HepG2 (cell line): ENCODE measurements around the gene TMCC2. TPM values are rescaled to one million over a fixed set of nuclear protein-coding genes. Genes with fewer than 3 reads are reported as not detected.

ENCODE experiments used
- ATAC-seq: fragments of 200-7000 bp; cut with Tn5 transposase; 3 replicates; pipeline ENCODE4 v1.9.1; 2020; ENCODE audit warnings: mild to moderate bottlenecking, moderate library complexity
- BruUV-seq: library from RNA; stranded (reverse); fragments of 400-500 nt; replicated peaks from 2 replicates; lab custom pipeline; 2021; lab: Mats Ljungman, UMichigan
- CTCF ChIA-PET: fragments of 300-600 bp; formaldehyde crosslinking; extraction: SDS; loops from one replicate; lab custom pipeline; 2021; ENCODE audit warnings: low total read pairs, inconsistent platforms, low intra/inter-chr PET ratio; lab: Yijun Ruan, JAX
- POLR2A ChIA-PET: fragments of 350-600 bp; sonication (Branson Sonifier 250); formaldehyde crosslinking; loops from one replicate; lab custom pipeline; 2020; ENCODE audit warnings: antibody characterized with exemption, inconsistent platforms; lab: Yijun Ruan, JAX
- DNase-seq: peaks from one replicate; pipeline ENCODE4 v3.0.0-alpha.2; 2015; ENCODE audit warnings: low spot score
- FAIRE-seq: peaks from 3 replicates; lab custom pipeline; 2011; peaks lifted over from hg19 to GRCh38; lab: Jason Lieb, UNC
- H2AFZ ChIP-seq: one replicate; pipeline ENCODE4 v1.6.1; 2011; ENCODE audit warnings: low read length, inconsistent platforms
- H3K27ac ChIP-seq: fragments of 300-600 bp; 3 replicates; pipeline ENCODE4 v1.8.0; 2011; ENCODE audit warnings: mixed run types, mild to moderate bottlenecking, mixed read lengths, low read length, inconsistent platforms; ENCODE audit not compliant: insufficient read depth; ENCODE audit errors: extremely low read length
- H3K27me3 ChIP-seq, 2 experiments: fragments of 200-600 bp in 1 of 2; 2 replicates in 1 of 2; 3 replicates in 1 of 2; pipeline versions ENCODE4 v1.6.0 to v1.8.0; 2011; ENCODE audit warnings: low read length in 2 of 2, mild to moderate bottlenecking in 2 of 2, moderate library complexity in 2 of 2, inconsistent platforms in 1 of 2; ENCODE audit not compliant: insufficient read depth in 2 of 2, control insufficient read depth in 1 of 2
- H3K36me3 ChIP-seq, 2 experiments: fragments of 200-600 bp in 1 of 2; replicated peaks in 1 of 2; 2 replicates in 1 of 2; 3 replicates in 1 of 2; pipeline versions ENCODE4 v1.5.1 to v1.8.0; 2011; ENCODE audit warnings: low read length in 2 of 2, inconsistent platforms in 1 of 2; ENCODE audit not compliant: insufficient read depth in 2 of 2, control insufficient read depth in 1 of 2
- H3K4me1 ChIP-seq: 2 replicates; pipeline ENCODE4 v1.5.1; 2012; ENCODE audit warnings: low read length, inconsistent platforms; ENCODE audit not compliant: insufficient read depth
- H3K4me2 ChIP-seq: 2 replicates; pipeline ENCODE4 v1.6.0; 2011; ENCODE audit warnings: low read depth, low read length, inconsistent platforms
- H3K4me3 ChIP-seq, 3 experiments: fragments of 200-600 bp in 1 of 3; sonication (generic), shearing (Covaris generic) in 1 of 3; replicated peaks in 1 of 3; 2 replicates each; pipeline ENCODE4 v1.5.1; 2011 to 2016; ENCODE audit warnings: low read length in 3 of 3, inconsistent platforms in 2 of 3, low read depth in 2 of 3, mild to moderate bottlenecking in 2 of 3, control low read depth in 1 of 3, mixed read lengths in 1 of 3; ENCODE audit not compliant: insufficient read depth in 1 of 3
- H3K79me2 ChIP-seq: one replicate; pipeline ENCODE4 v1.6.1; 2011; ENCODE audit warnings: low read length, inconsistent platforms; ENCODE audit not compliant: insufficient read depth
- H3K9ac ChIP-seq: 2 replicates; pipeline ENCODE4 v1.6.0; 2011; ENCODE audit warnings: mild to moderate bottlenecking, low read depth, low read length, inconsistent platforms; ENCODE audit not compliant: insufficient read depth
- H3K9me3 ChIP-seq: 2 replicates; pipeline ENCODE4 v1.5.1; 2012; ENCODE audit warnings: mild to moderate bottlenecking, low read length
- H4K20me1 ChIP-seq: 2 replicates; pipeline ENCODE4 v1.6.0; 2011; ENCODE audit warnings: inconsistent platforms, mild to moderate bottlenecking, low read length, moderate library complexity; ENCODE audit not compliant: insufficient read depth
- KLF6 ChIP-seq: IDR thresholded peaks from 2 replicates; pipeline ENCODE4 v1.8.0; 2016; ENCODE audit warnings: missing biosample characterization, missing genetic modification reagents
- MLLT10 ChIP-seq: sonication (generic); formaldehyde crosslinking; IDR thresholded peaks from 2 replicates; pipeline ENCODE4 v1.4.0; 2020; ENCODE audit warnings: missing genetic modification reagents
- REST ChIP-seq, 2 experiments: IDR thresholded peaks; 2 replicates each; pipeline ENCODE4 v1.6.1; 2011 to 2012; ENCODE audit warnings: low read length in 2 of 2, borderline replicate concordance in 1 of 2, low read depth in 1 of 2, mild to moderate bottlenecking in 1 of 2, moderate library complexity in 1 of 2
- ZUFSP ChIP-seq: sonication (generic); formaldehyde crosslinking; IDR thresholded peaks from 2 replicates; pipeline ENCODE4 v1.9.0; 2021; ENCODE audit warnings: missing genetic modification reagents, mild to moderate bottlenecking, borderline replicate concordance
- WGBS: methylation state at CpG from one replicate; pipeline ENCODE4 v1.1.6; 2017; ENCODE audit warnings: low lambda C conversion rate; 5-methylcytosine and 5-hydroxymethylcytosine counted together
- in situ Hi-C: cut with HindIII; loops from 2 replicates; pipeline ENCODE4 v1.10.0; 2017; ENCODE audit warnings: low pct_unique_long_range_greater_than_20kb; ENCODE audit not compliant: extremely low pct_ligation_motif_present
- intact Hi-C: fragments of 100-400 bp; cut with micrococcal nuclease; formaldehyde crosslinking; loops from one replicate; pipeline ENCODE4 v1.10.0; 2022; ENCODE audit not compliant: unreplicated experiment
- polyA plus RNA-seq, 8 experiments: library from polyadenylated mRNA; depleted of rRNA in 3 of 8; stranded (reverse) in 7 of 8; unstranded in 1 of 8; fragments of >200 nt; fragmentation: Illumina TruSeq in 4 of 8; extraction: Trizol in 4 of 8; gene quantifications; 2 replicates each; pipeline versions ENCODE4 v1.2.1 to v1.2.3, GENCODE V29; 2011 to 2016; ENCODE audit warnings: low read depth in 4 of 8, missing spikeins in 1 of 8, mixed read lengths in 1 of 8; ENCODE audit not compliant: insufficient read depth in 1 of 8
- total RNA-seq, 5 experiments: library from RNA; depleted of rRNA; stranded (reverse); fragments of >200 nt; fragmentation: Illumina TruSeq; extraction: Trizol; gene quantifications; 2 replicates each; pipeline ENCODE4 v1.2.3, GENCODE V29; 2016; ENCODE audit warnings: low read depth in 1 of 5

The TMCC2 gene
- total and polyA plus RNA-seq, 2 of the 13 experiments (the other 11 are each of a cell fraction or from before 2014, with no cell fraction given), result 0.12 to 0.24 TPM

- Histone ChIP-seq H4K20me1 (no peaks in the 10 kb centered on the region), H2AFZ (no peak overlapping the region), H3K9ac (no peak overlapping the region), H3K9me3 (no peaks in the 10 kb centered on the region), H3K27me3 (peaks cover 0 to 23% of the 10 kb centered on the region in 2 experiments; a peak in 2 of 5 replicates), H3K27ac (no peak overlapping the region), H3K4me1 (peaks cover 19% of the 10 kb centered on the region), H3K4me3 (no peak overlapping the region), H3K79me2 (no peaks in the 10 kb centered on the region), H3K4me2 (no peak overlapping the region), H3K36me3 (no peaks in the 10 kb centered on the region)
- in situ Hi-C loops (no loop called here), intact Hi-C loops (no loop called here)
- POLR2A ChIA-PET, result interaction anchor here (1.1 kb wide), 1 partner anchor 44 kb away, joined by 3 read pairs; no protein-coding TSS in a partner anchor
- no TSS peak for BruUV-seq
- 66% methylated on average over 4 of the region's 8 CpGs for WGBS
- CTCF ChIA-PET, result no interaction called here
- no peak for DNase-seq
- FAIRE-seq, result no peak
- no peak for ATAC-seq
- TF ChIP-seq ZUFSP (CRISPR knock-in tag) (no peak), KLF6 (CRISPR knock-in tag) (no peak), REST (IDR thresholded peaks at IDR 0.05; ENCODE audit: borderline replicate concordance in 1 of 2, low read depth in 1 of 2, low read length in 2 of 2) (no peak), MLLT10 (no peak)
Observed at GRCh38 chr1:205276689-205277065, 48.9 kb downstream of the TMCC2 start.
